Caco-2 (cell line): Measurements from ENCODE around the gene SPECC1L. TPM values are rescaled to one million over a fixed set of nuclear protein-coding genes. Genes with fewer than 3 reads are reported as not detected.

Experiments used
- BruUV-seq: library from RNA; stranded (reverse); fragments of 400-500 nt; replicated peaks from 2 replicates; lab custom pipeline; 2021; lab: Mats Ljungman, UMichigan
- CTCF ChIA-PET: fragments of 300-600 bp; sonication (Branson Sonifier 250); formaldehyde crosslinking; loops from one replicate; lab custom pipeline; 2022; ENCODE audit warnings: antibody characterized with exemption; lab: Charles Lee
- POLR2A ChIA-PET: fragments of 300-600 bp; sonication (Branson Sonifier 250); formaldehyde crosslinking; loops from one replicate; lab custom pipeline; 2022; ENCODE audit warnings: antibody characterized with exemption; lab: Charles Lee
- DNase-seq, 2 experiments: peaks; one replicate each; pipeline versions ENCODE4 v3.0.0 to v3.0.0-alpha.2; 2020 to 2022
- H3K27me3 ChIP-seq: replicated peaks from 2 replicates; pipeline ENCODE4 v1.6.0; 2011; ENCODE audit warnings: low read length; ENCODE audit not compliant: control insufficient read depth, insufficient read depth
- H3K36me3 ChIP-seq: 2 replicates; pipeline ENCODE4 v1.5.1; 2011; ENCODE audit warnings: low read length; ENCODE audit not compliant: control insufficient read depth, insufficient read depth
- H3K4me1 ChIP-seq: fragments of 250-450 bp; sonication (Bioruptor Pico); 2 replicates; pipeline ENCODE4 v1.5.1; 2020; ENCODE audit warnings: mild to moderate bottlenecking
- H3K4me3 ChIP-seq: 2 replicates; pipeline ENCODE4 v1.5.1; 2011; ENCODE audit warnings: low read depth, mild to moderate bottlenecking, control low read depth, low read length
- H3K9me3 ChIP-seq: fragments of 250-450 bp; sonication (Bioruptor Pico); 2 replicates; pipeline ENCODE4 v1.5.1; 2020; ENCODE audit warnings: mild to moderate bottlenecking, moderate library complexity
- H3K27ac Mint-ChIP-seq: one replicate; pipeline ENCODE4 v1.8.0; 2022; ENCODE audit warnings: mixed read lengths; ENCODE audit not compliant: unreplicated experiment
- H3K27me3 Mint-ChIP-seq: one replicate; pipeline ENCODE4 v1.8.0; 2022; ENCODE audit warnings: mixed read lengths; ENCODE audit not compliant: insufficient read depth, unreplicated experiment
- H3K36me3 Mint-ChIP-seq: one replicate; pipeline ENCODE4 v1.8.0; 2022; ENCODE audit warnings: mild to moderate bottlenecking, mixed read lengths; ENCODE audit not compliant: insufficient read depth, unreplicated experiment
- H3K4me1 Mint-ChIP-seq: one replicate; pipeline ENCODE4 v1.8.0; 2022; ENCODE audit warnings: low read depth, mixed read lengths; ENCODE audit not compliant: unreplicated experiment
- H3K4me3 Mint-ChIP-seq: one replicate; pipeline ENCODE4 v1.8.0; 2022; ENCODE audit warnings: mild to moderate bottlenecking, moderate library complexity, mixed read lengths; ENCODE audit not compliant: unreplicated experiment
- H3K9me3 Mint-ChIP-seq: one replicate; pipeline ENCODE4 v1.8.0; 2022; ENCODE audit warnings: mixed read lengths; ENCODE audit not compliant: unreplicated experiment
- CTCF ChIP-seq, 2 experiments: fragments of 200-600 bp in 1 of 2; IDR thresholded peaks; 1 replicate in 1 of 2; 2 replicates in 1 of 2; pipeline versions ENCODE4 v1.5.1 to v1.8.0; 2011 to 2022; ENCODE audit warnings: antibody characterized with exemption in 1 of 2, control low read depth in 1 of 2, inconsistent platforms in 1 of 2, low read depth in 1 of 2, low read length in 1 of 2, mild to moderate bottlenecking in 1 of 2, moderate library complexity in 1 of 2; ENCODE audit not compliant: insufficient read depth in 1 of 2, severe bottlenecking in 1 of 2, unreplicated experiment in 1 of 2
- intact Hi-C: fragments of 100-400 bp; cut with micrococcal nuclease; formaldehyde crosslinking; loops from one replicate; pipeline ENCODE4 v1.10.0; 2022; ENCODE audit not compliant: unreplicated experiment
- total RNA-seq: library from RNA; stranded (reverse); gene quantifications from 2 replicates; pipeline ENCODE4 v1.2.3, GENCODE V29; 2022

The SPECC1L gene
- total RNA-seq, 1 experiment from 2014 or later = 72.8 TPM

GRCh38 chr22:24233235-24233634 is 37.4 kb upstream of the SPECC1L start:
- Mint-ChIP-seq H3K27me3 (no peaks in the 10 kb centered on the region), H3K4me1 (peaks cover 6% of the 10 kb centered on the region), H3K36me3 (no peaks in the 10 kb centered on the region), H3K9me3 (no peaks in the 10 kb centered on the region), H3K27ac (no peak overlapping the region), H3K4me3 (no peak overlapping the region)
- no peak for DNase-seq
- BruUV-seq = no TSS peak
- Histone ChIP-seq H3K9me3 (no peaks in the 10 kb centered on the region), H3K4me3 (no peak overlapping the region), H3K27me3 (no peaks in the 10 kb centered on the region), H3K36me3 (no peaks in the 10 kb centered on the region), H3K4me1 (no peaks in the 10 kb centered on the region)
- ChIA-PET CTCF (interaction anchor here (1.4 kb wide), 1 partner anchor 43 kb away, joined by 3 read pairs; no protein-coding TSS in a partner anchor), POLR2A (no interaction called here)
- intact Hi-C loops = no loop called here
- TF ChIP-seq CTCF (IDR thresholded peaks at IDR 0.05; ENCODE audit: insufficient read depth in 1 of 2, low read depth in 1 of 2, low read length in 1 of 2, severe bottlenecking in 1 of 2, unreplicated experiment in 1 of 2) = no peak

- H3K4me3 Mint-ChIP-seq = no peak overlapping the region
These were observed 36.8 kb upstream of the SPECC1L start for GRCh38 chr22:24233816-24234215.

DNA sequence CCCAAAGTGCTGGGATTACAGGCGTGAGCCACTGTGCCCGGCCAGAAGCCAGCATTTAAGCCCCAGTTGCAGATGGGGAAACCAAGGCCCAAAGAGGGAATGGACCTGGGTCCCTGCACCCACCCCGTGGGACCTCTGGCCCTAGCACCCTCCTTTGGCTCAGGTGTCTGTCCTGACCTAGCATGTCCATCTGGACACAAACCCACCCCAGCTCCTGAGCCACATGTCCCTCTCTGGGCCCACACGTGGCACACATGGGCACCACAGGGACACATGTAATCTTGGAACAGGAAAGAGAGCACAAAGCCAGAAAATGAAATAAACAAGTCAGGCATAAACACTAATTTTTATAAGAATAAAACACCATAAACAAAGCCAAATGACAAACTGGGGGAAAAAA is 35.3 kb upstream of the SPECC1L start:
- ChIA-PET CTCF (no interaction called here), POLR2A (no interaction called here)
- intact Hi-C loops = no loop called here
- no TSS peak for BruUV-seq
- no peaks in the 10 kb centered on the region for H3K4me1 ChIP-seq
- Mint-ChIP-seq H3K27ac (no peak overlapping the region), H3K9me3 (no peaks in the 10 kb centered on the region), H3K4me3 (no peak overlapping the region), H3K27me3 (no peaks in the 10 kb centered on the region), H3K4me1 (peaks cover 6% of the 10 kb centered on the region), H3K36me3 (no peaks in the 10 kb centered on the region)
- DNase-seq = no peak
- H3K9me3 ChIP-seq = no peaks in the 10 kb centered on the region
- no peaks in the 10 kb centered on the region for H3K36me3 ChIP-seq
- no peak for TF ChIP-seq CTCF (IDR thresholded peaks at IDR 0.05; ENCODE audit: insufficient read depth in 1 of 2, low read depth in 1 of 2, low read length in 1 of 2, severe bottlenecking in 1 of 2, unreplicated experiment in 1 of 2)
- no peak overlapping the region for H3K4me3 ChIP-seq
- no peaks in the 10 kb centered on the region for H3K27me3 ChIP-seq

More at GRCh38 chr22:24233816-24234215, 36.8 kb upstream of the SPECC1L start:
- H3K4me1 ChIP-seq = no peaks in the 10 kb centered on the region
- peaks cover 6% of the 10 kb centered on the region for H3K4me1 Mint-ChIP-seq
- no TSS peak for BruUV-seq
- H3K9me3 ChIP-seq = no peaks in the 10 kb centered on the region
- no peak overlapping the region for H3K27ac Mint-ChIP-seq
- ChIA-PET CTCF (no interaction called here), POLR2A (no interaction called here)
- TF ChIP-seq CTCF (IDR thresholded peaks at IDR 0.05; ENCODE audit: insufficient read depth in 1 of 2, low read depth in 1 of 2, low read length in 1 of 2, severe bottlenecking in 1 of 2, unreplicated experiment in 1 of 2) = no peak
- intact Hi-C loops = no loop called here
- H3K4me3 ChIP-seq = no peak overlapping the region
- DNase-seq = no peak
- H3K27me3 ChIP-seq = no peaks in the 10 kb centered on the region
- H3K36me3 ChIP-seq = no peaks in the 10 kb centered on the region
- no peaks in the 10 kb centered on the region for H3K9me3 Mint-ChIP-seq
- no peaks in the 10 kb centered on the region for H3K27me3 Mint-ChIP-seq
- no peaks in the 10 kb centered on the region for H3K36me3 Mint-ChIP-seq
